Heart right ventricle (tissue), 16 donors: ENCODE results near the gene B3GNT9. TPM values are rescaled to one million over a fixed set of nuclear protein-coding genes. Genes with fewer than 3 reads are reported as not detected.

Source experiments
- ATAC-seq, 8 donors: fragments of 200-7000 bp; cut with Tn5 transposase; one replicate each; pipeline ENCODE4 v1.9.1; 2020; ENCODE audit warnings: mild to moderate bottlenecking in 8 of 8, moderate library complexity in 8 of 8, moderate number of reproducible peaks in 1 of 8
- DNase-seq, 2 donors: peaks; one replicate each; pipeline ENCODE4 v3.0.0-alpha.2; 2020
- H3K27ac ChIP-seq, 10 donors: fragments of 200-600 bp; sonication (generic) in 2 of 10; one replicate each; pipeline versions ENCODE4 v1.5.0 to v1.8.0; 2020 to 2022; ENCODE audit warnings: mild to moderate bottlenecking in 3 of 10
- H3K27me3 ChIP-seq, 7 donors: fragments of 200-600 bp; one replicate each; pipeline ENCODE4 v1.8.0; 2021 to 2022; ENCODE audit warnings: mild to moderate bottlenecking in 2 of 7
- H3K36me3 ChIP-seq, 9 donors: fragments of 200-600 bp; sonication (generic) in 1 of 9; one replicate each; pipeline versions ENCODE4 v1.5.0 to v1.8.0; 2020 to 2022; ENCODE audit warnings: mild to moderate bottlenecking in 2 of 9
- H3K4me1 ChIP-seq, 9 donors: fragments of 200-600 bp; sonication (generic) in 1 of 9; one replicate each; pipeline versions ENCODE4 v1.5.0 to v1.8.0; 2020 to 2022; ENCODE audit warnings: mild to moderate bottlenecking in 4 of 9
- H3K4me3 ChIP-seq, 10 donors: fragments of 200-600 bp; sonication (generic) in 2 of 10; one replicate each; pipeline versions ENCODE4 v1.5.0 to v1.8.0; 2020 to 2022; ENCODE audit warnings: mild to moderate bottlenecking in 7 of 10, moderate library complexity in 2 of 10
- H3K9me3 ChIP-seq, 11 donors: fragments of 200-600 bp in 10 of 11; sonication (generic) in 2 of 11; one replicate each; pipeline versions ENCODE4 v1.5.0 to v1.8.0; 2013 to 2022; ENCODE audit warnings: mild to moderate bottlenecking in 2 of 11, control low read depth in 1 of 11, moderate library complexity in 1 of 11
- WGBS, 2 donors: extraction: QIAGEN DNeasy Blood & Tissue Kit; methylation state at CpG; one replicate each; pipeline ENCODE4 v1.1.7; 2013; ENCODE audit warnings: inconsistent platforms in 1 of 2; 5-methylcytosine and 5-hydroxymethylcytosine counted together
- intact Hi-C, 10 donors: fragments of 100-400 bp; cut with DNase I; formaldehyde crosslinking; loops; one replicate each; pipeline versions ENCODE4 v1.11.1 to v1.14.2; 2022
- polyA plus RNA-seq, 2 donors: library from polyadenylated mRNA; stranded (reverse); fragments of 200-250 nt; gene quantifications; one replicate each; pipeline ENCODE4 v1.2.3, GENCODE V29; 2013
- total RNA-seq, 10 donors: library from RNA; stranded (reverse); fragmentation: NEBNext Ultra II Directional in 3 of 10; extraction: Animal tissue kit (Norgen Biotek cat#: 25700) in 3 of 10; gene quantifications; one replicate each; pipeline versions ENCODE4 v1.2.1 to v1.2.4, GENCODE V29; 2021 to 2023
- TF ChIP-seq, protein P1 (sequence below), 9 donors: fragments of 200-600 bp; sonication (generic) in 2 of 9; IDR thresholded peaks; one replicate each; pipeline versions ENCODE4 v1.5.0 to v1.8.0; 2021 to 2022; ENCODE audit warnings: antibody characterized with exemption in 9 of 9, mild to moderate bottlenecking in 5 of 9, moderate library complexity in 1 of 9
- donor health status: Arrhythmogenic right ventricular cardiomyopathy.
- donor health status: ischemic (EF 13 %, LVEDD 7.1; RV severe dilation, severe dysfunction).
- donor health status: healthy with polysubstance abuse.
- donor health status: DM: no; HTN: yes; CAD: no.
- donor health status: DM: no; HTN: no; CAD: no.
- donor health status: ischemic (EF 25% LVEDD 6.9; RV normal size, moderate dysfunction).
- donor health status: ischemic (EF 25% LVEDD 5.7; RV mildly dilated, moderate dysfunction).
- donor health status: healthy.
- donor health status: DM: yes; HTN: yes; CAD: no.
- donor health status: Ischemic cardiomyopathy.
- donor health status: ischemic (EF 35%, LVEDD 5.7; RV mildly dilated, moderate dysfunction).
- donor health status: nonischemic (EF 11% LVEDD 7.7; RV severe dilation, severe dysfunction).
- donor health status: DM: yes; HTN: yes; CAD: no.
- donor health status: PGD.
- donor health status: ischemic (EF 29% LVEDD 5.4; RV normal size, mild dysfunction).
- donor health status: nonischemic (EF 23%, LVEDD 6.1; RV moderate dilation, normal function).

B3GNT9 gene
- total and polyA plus RNA-seq, 12 donors, result 5.4 to 19.1 (median 9.6) TPM

DNA sequence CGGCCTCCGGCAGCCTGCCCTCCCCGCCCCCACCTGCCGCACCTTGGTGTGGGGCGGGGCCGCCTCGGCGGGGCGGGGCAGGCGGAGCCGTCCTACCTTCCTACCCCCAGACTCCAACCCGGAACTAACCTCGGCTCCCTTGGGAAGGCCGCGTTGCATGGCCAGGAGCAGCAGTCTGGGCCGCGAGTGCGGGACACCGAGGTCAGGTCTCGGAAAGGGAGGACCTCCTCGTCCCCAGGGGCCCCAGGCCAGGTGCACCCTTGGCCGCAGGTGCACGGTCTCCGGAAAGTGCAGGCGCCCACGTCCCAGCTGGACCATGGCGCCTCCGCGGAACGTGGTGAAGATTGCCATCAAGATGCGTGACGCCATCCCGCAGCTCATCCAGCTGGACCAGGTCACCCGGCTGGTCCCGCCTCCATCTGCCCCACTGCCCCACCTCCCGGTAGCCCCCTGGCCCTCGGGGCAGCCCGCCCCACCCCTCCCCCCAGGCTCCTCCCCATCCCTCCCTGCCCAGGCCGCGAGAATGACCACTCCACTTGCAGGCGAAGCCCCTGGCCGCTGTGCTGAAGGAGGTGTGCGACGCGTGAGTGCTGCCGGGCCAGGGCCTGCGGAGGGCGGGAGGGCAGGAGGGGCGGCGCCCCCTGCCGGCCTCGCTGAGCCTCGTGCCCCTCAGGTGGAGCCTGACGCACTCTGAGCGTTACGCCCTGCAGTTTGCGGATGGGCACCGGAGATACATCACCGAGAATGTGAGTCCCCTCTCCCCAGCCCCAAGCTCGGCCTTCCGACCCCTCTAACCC is 48.4 kb upstream of the B3GNT9 start, which contains the start of gene ELMO3:
Gene ELMO3 (plus strand): TSS at position 121 of the 797 bp plus-strand sequence. CDS start 196 bp downstream, at position 317.
- TF ChIP-seq, protein P1, sequence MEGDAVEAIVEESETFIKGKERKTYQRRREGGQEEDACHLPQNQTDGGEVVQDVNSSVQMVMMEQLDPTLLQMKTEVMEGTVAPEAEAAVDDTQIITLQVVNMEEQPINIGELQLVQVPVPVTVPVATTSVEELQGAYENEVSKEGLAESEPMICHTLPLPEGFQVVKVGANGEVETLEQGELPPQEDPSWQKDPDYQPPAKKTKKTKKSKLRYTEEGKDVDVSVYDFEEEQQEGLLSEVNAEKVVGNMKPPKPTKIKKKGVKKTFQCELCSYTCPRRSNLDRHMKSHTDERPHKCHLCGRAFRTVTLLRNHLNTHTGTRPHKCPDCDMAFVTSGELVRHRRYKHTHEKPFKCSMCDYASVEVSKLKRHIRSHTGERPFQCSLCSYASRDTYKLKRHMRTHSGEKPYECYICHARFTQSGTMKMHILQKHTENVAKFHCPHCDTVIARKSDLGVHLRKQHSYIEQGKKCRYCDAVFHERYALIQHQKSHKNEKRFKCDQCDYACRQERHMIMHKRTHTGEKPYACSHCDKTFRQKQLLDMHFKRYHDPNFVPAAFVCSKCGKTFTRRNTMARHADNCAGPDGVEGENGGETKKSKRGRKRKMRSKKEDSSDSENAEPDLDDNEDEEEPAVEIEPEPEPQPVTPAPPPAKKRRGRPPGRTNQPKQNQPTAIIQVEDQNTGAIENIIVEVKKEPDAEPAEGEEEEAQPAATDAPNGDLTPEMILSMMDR (IDR thresholded peaks at IDR 0.05), result peak in 8 of 9 donors; percentile 14 to 48 (median 30)
- Histone ChIP-seq H3K4me3 (no peak within 1 kb of the TSS), H3K4me1 (peaks cover 0 to 36% (median 11%) of the 10 kb centered on the region in 9 donors), H3K27ac (no peak within 1 kb of the TSS), H3K27me3 (no peaks in the 10 kb centered on the region), H3K36me3 (peaks cover 3 to 97% (median 43%) of the 10 kb centered on the region in 9 donors), H3K9me3 (no peaks in the 10 kb centered on the region)
- peak in 7 of 8 donors; percentile 5 to 21 (median 12) for ATAC-seq
- no peak for DNase-seq
- intact Hi-C loops, result no loop called here
- 50 to 59% methylated on average over 58 to 61 of the region's 61 CpGs for WGBS, 2 donors

DNA sequence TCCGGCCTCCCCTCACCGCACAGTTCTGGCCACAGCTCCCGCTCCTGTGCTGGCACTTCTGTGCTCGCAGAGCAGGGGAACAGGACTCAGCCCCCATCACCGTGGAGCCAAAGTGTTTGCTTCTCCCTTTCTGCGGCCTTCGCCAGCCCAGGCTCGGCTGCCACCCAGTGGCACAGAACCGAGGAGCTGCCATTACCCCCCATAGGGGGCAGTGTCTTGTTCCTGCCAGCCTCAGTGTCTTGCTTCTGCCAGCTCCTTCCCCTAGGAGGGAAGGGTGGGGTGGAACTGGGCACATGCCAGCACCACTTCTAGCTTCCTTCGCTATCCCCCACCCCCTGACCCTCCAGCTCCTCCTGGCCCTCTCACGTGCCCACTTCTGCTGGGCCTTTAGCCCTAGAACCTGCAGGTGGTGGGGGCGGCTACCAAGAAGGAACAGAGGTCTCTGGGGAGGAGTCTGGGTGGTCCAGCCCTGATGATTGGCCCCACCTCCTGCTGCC is 47.5 kb upstream of the B3GNT9 start:
- Histone ChIP-seq H3K27ac (no peak overlapping the region), H3K9me3 (no peaks in the 10 kb centered on the region), H3K27me3 (no peaks in the 10 kb centered on the region), H3K4me1 (peaks cover 4 to 45% (median 19%) of the 10 kb centered on the region in 9 donors), H3K4me3 (no peak overlapping the region), H3K36me3 (peaks cover 3 to 97% (median 49%) of the 10 kb centered on the region in 9 donors)
- TF ChIP-seq, protein P1 (IDR thresholded peaks at IDR 0.05), result peak; percentile 17 to 75 (median 61)
- ATAC-seq (peak; percentile 24 to 60 (median 44)), DNase-seq (no peak)
- intact Hi-C loops, result no loop called here
- WGBS, 2 donors, result 61% methylated on average over 12 of the region's 12 CpGs

DNA sequence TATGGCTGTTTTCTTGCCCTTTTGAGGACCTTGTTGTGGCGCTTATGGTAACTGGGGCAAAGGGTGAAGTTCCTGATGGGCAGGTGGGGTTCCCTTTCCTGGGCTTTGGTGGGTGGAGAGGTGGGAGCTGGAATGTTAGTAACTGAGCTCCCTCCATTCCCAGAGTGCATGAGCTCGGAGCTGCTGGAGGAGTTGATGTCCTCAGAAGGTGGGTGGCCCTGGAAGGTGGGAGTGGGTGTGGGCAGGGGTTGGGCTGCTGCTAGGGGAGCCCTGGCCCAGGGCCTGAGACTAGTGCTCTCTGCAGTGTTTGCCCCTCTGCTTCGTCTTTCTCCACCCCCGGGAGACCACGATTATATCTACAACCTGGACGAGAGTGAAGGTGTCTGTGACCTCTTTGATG is 46.9 kb upstream of the B3GNT9 start:
- no peak for DNase-seq
- no peaks in the 10 kb centered on the region for H3K9me3 ChIP-seq
- H3K27me3 ChIP-seq, result no peaks in the 10 kb centered on the region
- intact Hi-C loops, result no loop called here
- peaks cover 3 to 95% (median 49%) of the 10 kb centered on the region in 9 donors for H3K36me3 ChIP-seq
- ATAC-seq, result no peak
- WGBS, 2 donors, result 62 to 64% methylated on average over 6 of the region's 6 CpGs
- H3K27ac ChIP-seq, result no peak overlapping the region
- TF ChIP-seq, protein P1 (IDR thresholded peaks at IDR 0.05), result no peak
- H3K4me3 ChIP-seq, result no peak overlapping the region
- H3K4me1 ChIP-seq, result peaks cover 10 to 51% (median 25%) of the 10 kb centered on the region in 9 donors

DNA sequence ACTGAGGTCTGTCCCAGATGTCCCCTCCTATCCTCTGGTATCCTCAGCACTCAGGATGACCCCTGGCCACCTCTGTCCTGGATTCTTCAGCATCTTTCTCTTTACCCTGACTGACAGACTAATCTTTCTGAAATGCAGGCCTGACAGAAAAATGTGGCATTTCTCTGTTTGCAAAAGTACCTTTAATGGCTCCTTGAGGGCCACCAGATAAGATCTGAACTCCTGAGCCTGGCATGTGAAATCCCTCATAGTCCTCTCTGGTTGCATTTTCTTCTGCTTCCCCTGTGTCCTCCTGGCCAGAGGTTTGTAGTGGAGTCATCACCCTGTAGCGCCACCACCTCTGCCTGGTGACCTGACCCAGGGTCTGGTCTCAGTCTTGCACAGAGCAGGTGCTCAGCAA is 46.1 kb upstream of the B3GNT9 start:
- Histone ChIP-seq H3K4me1 (peaks cover 12 to 52% (median 27%) of the 10 kb centered on the region in 9 donors), H3K9me3 (no peaks in the 10 kb centered on the region), H3K4me3 (no peak overlapping the region), H3K36me3 (peaks cover 3 to 86% (median 45%) of the 10 kb centered on the region in 9 donors), H3K27ac (no peak overlapping the region), H3K27me3 (no peaks in the 10 kb centered on the region)
- ATAC-seq (no peak), DNase-seq (no peak)
- TF ChIP-seq, protein P1 (IDR thresholded peaks at IDR 0.05), result no peak
- intact Hi-C loops, result no loop called here
- WGBS, 2 donors, result 88 to 95% methylated on average over 1 of the region's 1 CpG
